ENCODE measurements around the gene GALNT7. TPM values are rescaled to one million over a fixed set of nuclear protein-coding genes. Genes with fewer than 3 reads are reported as not detected.

Gene GALNT7
- total RNA-seq, 1 donor from 2014 or later = 22.0 TPM

DNA sequence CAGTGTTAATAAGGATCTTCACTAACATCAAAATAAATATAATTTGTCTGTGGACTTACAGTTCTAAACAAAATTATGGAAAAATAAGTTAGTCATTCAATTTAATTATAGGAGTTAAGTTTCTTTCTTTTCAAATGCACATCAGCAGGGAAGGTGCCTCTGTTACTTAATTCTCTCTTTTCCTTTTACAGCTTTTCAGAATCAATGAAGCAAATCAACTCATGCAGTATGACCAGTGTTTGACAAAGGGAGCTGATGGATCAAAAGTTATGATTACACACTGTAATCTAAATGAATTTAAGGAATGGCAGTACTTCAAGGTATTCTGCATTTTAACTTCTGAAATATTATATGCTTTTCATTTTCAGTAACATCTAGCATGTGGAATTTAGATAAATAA, 149.6 kb downstream of the GALNT7 start:
- Histone ChIP-seq H3K9me3 (no peaks in the 10 kb centered on the region), H3K36me3 (peaks cover 35% of the 10 kb centered on the region), H3K4me3 (no peak overlapping the region), H3K27ac (no peak overlapping the region), H3K4me1 (no peaks in the 10 kb centered on the region), H3K27me3 (ENCODE audit: low read depth) (no peaks in the 10 kb centered on the region)
- ATAC-seq = no peak
- TF ChIP-seq, protein P1, sequence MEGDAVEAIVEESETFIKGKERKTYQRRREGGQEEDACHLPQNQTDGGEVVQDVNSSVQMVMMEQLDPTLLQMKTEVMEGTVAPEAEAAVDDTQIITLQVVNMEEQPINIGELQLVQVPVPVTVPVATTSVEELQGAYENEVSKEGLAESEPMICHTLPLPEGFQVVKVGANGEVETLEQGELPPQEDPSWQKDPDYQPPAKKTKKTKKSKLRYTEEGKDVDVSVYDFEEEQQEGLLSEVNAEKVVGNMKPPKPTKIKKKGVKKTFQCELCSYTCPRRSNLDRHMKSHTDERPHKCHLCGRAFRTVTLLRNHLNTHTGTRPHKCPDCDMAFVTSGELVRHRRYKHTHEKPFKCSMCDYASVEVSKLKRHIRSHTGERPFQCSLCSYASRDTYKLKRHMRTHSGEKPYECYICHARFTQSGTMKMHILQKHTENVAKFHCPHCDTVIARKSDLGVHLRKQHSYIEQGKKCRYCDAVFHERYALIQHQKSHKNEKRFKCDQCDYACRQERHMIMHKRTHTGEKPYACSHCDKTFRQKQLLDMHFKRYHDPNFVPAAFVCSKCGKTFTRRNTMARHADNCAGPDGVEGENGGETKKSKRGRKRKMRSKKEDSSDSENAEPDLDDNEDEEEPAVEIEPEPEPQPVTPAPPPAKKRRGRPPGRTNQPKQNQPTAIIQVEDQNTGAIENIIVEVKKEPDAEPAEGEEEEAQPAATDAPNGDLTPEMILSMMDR (IDR thresholded peaks at IDR 0.05) = no peak
- intact Hi-C loops (cut with DNase I) = loop anchor here (5.0 kb wide), 1 partner anchor 99 kb away; no protein-coding TSS in a partner anchor
- no peak for DNase-seq

DNA sequence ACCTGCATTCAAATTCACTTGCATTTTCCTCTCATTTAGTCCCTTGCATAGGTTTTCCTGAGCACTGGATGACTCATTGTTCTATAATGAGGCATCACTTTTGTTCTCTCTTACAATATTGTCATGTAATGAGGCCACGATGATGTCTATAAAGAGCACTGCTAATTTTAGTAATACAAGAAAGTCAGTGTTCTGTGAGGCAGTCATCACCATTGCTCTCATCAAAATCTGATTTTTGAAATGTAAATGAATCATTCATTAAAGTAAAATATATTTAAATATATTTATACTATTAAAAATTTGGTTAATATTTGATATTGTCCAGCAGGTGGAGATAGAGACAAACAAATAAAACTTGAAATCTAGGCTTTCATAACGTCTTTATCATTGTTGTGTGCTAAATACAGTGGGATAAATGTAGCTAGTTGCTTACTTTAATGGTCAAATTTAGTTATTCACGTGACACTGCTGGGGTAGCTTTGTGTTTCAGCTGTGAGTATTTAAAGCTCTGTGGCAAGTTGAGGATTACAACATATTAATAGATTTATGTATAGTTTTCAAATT, 150.1 kb downstream of the GALNT7 start:
- H3K27me3 ChIP-seq (ENCODE audit: low read depth) = no peaks in the 10 kb centered on the region
- H3K36me3 ChIP-seq = peaks cover 35% of the 10 kb centered on the region
- H3K4me1 ChIP-seq = no peaks in the 10 kb centered on the region
- TF ChIP-seq, protein P1 (IDR thresholded peaks at IDR 0.05) = peak; percentile 53
- no peak for DNase-seq
- intact Hi-C loops (cut with DNase I) = loop anchor here (5.0 kb wide), 1 partner anchor 99 kb away; no protein-coding TSS in a partner anchor
- no peaks in the 10 kb centered on the region for H3K9me3 ChIP-seq
- H3K27ac ChIP-seq = no peak overlapping the region
- H3K4me3 ChIP-seq = no peak overlapping the region
- ATAC-seq = peak; percentile 29 to 46

DNA sequence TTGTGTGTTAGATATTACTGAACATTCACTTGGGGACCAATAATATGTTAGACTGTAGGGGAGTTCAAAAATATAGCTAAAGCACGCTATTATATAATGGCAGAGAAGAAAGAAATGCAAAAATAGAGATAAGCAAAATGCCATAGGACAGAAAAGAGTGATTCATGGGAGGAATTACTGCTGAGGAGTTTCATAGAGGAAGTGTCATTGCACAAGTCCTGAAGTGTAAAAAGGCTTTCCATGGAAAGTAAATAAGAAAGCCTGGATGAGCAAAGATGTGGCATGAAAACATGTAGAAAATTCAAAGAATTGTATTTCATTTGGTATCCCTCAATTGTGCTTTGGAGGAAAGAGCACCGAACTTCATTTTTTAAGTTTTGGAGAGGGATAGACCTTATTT, 151.1 kb downstream of the GALNT7 start:
- Histone ChIP-seq H3K27ac (no peak overlapping the region), H3K4me3 (no peak overlapping the region), H3K4me1 (no peaks in the 10 kb centered on the region), H3K27me3 (ENCODE audit: low read depth) (no peaks in the 10 kb centered on the region), H3K9me3 (no peaks in the 10 kb centered on the region), H3K36me3 (peaks cover 34% of the 10 kb centered on the region)
- ATAC-seq (no peak), DNase-seq (no peak)
- TF ChIP-seq, protein P1 (IDR thresholded peaks at IDR 0.05) = no peak
- intact Hi-C loops (cut with DNase I) = loop anchor here (5.0 kb wide), 1 partner anchor 98 kb away; no protein-coding TSS in a partner anchor

DNA sequence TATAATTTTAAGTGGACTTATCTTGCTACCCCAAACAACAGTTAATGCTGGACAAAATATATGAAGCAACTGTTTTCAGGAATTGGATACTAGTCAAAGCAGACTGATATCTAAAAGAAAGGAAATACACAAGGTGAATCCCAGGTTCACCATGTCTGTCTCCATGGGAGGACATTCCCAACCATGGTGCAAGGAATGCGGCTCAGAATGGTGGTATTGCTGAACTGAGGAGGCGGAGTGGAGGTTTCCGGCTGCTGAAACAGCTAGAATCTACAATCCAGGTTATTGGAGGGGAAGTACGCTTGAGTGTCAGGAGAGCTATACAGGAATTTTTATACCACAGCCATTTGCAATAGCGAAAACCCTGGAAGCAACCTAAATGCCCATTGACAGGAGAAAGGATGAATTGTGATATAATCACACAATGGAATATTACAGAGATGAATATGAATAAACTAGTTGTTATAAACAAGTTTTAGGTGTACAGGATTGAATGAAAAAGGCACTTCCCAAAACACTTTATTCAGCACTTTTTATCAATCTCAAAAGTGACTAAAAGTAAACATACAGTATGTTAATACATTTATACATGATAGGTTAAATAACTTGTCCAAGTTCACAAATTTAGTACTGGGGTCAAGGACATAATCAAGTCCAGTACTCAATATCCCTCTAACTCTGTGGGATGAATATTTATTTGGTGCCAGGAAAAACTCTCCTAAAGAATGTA, 156.6 kb downstream of the GALNT7 start:
- no peak for ATAC-seq
- no peak overlapping the region for H3K4me3 ChIP-seq
- H3K4me1 ChIP-seq = no peaks in the 10 kb centered on the region
- no peak for DNase-seq
- H3K27ac ChIP-seq = no peak overlapping the region
- TF ChIP-seq, protein P1 (IDR thresholded peaks at IDR 0.05) = no peak
- H3K36me3 ChIP-seq = peaks cover 56% of the 10 kb centered on the region
- intact Hi-C loops (cut with DNase I) = no loop called here
- no peaks in the 10 kb centered on the region for H3K27me3 ChIP-seq (ENCODE audit: low read depth)
- no peaks in the 10 kb centered on the region for H3K9me3 ChIP-seq

DNA sequence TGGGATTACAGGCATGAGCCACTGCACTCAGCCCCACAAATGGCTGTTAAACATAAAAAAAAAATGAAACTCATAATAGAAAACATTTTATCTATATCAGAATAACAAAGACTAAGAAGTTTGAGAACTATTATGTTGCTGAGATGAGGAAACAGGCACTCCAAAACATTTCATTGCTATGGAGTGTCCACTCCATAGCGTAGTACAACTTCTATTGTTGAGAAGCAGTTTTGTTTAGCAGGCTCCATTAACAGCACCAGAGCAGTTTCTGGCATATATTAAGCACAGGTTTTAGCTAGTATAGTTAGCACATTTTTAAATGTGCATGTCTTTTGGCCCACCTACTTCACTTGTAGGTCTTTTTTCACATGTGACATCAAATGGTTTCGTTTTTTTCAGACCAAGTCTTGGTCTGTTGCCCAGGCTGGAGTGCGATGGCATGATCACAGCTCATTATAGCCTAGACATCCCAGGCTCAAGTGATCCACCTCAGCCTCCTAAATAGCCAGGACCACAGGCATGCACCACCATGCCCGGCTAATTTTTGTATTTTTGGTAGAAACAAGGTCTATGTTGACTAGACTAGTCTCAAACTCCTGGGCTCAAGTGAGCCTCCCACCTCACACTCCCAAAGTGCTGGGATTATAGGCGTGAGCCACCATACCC, 159.8 kb downstream of the GALNT7 start:
- H3K27ac ChIP-seq = no peak overlapping the region
- H3K27me3 ChIP-seq (ENCODE audit: low read depth) = no peaks in the 10 kb centered on the region
- H3K4me3 ChIP-seq = no peak overlapping the region
- intact Hi-C loops (cut with DNase I) = no loop called here
- H3K4me1 ChIP-seq = peaks cover 19% of the 10 kb centered on the region
- TF ChIP-seq, protein P1 (IDR thresholded peaks at IDR 0.05) = no peak
- DNase-seq = no peak
- ATAC-seq = peak in 1 of 2 donors; percentile 52
- H3K36me3 ChIP-seq = peaks cover 63% of the 10 kb centered on the region
- H3K9me3 ChIP-seq = no peaks in the 10 kb centered on the region

Data from lower lobe of right lung (tissue), 2 donors.